Measurements from ENCODE around the gene TOP2B. TPM values are rescaled to one million over a fixed set of nuclear protein-coding genes. Genes with fewer than 3 reads are reported as not detected.

TOP2B gene
- 35.5 and 55.1 TPM in 2 replicates for total RNA-seq (2014; rRNA removed; shearing (Covaris generic))

- DNase-seq (ENCODE audit: low read depth) = peak; percentile 90
These were observed at the start of gene TOP2B for GRCh38 chr3:25664812-25665314. Gene TOP2B (minus strand): TSS chr3:25664907. CDS start chr3:25664297, 610 bp downstream.

- DNase-seq (ENCODE audit: low read depth) = no peak
These were observed 48.8 kb upstream of the TOP2B start for GRCh38 chr3:25713341-25713985.

GRCh38 chr3:25711090-25711489 lies 46.4 kb upstream of the TOP2B start:
- no peak for DNase-seq (ENCODE audit: low read depth)

GRCh38 chr3:25708036-25708435 lies 43.3 kb upstream of the TOP2B start:
- no peak for DNase-seq (ENCODE audit: low read depth)

- DNase-seq (ENCODE audit: low read depth) = no peak
These were observed 42.7 kb upstream of the TOP2B start for GRCh38 chr3:25707268-25707926.

- DNase-seq (ENCODE audit: low read depth) = no peak
These were observed 41.5 kb upstream of the TOP2B start for GRCh38 chr3:25706213-25706612.

- no peak for DNase-seq (ENCODE audit: low read depth)
These were observed 32.8 kb upstream of the TOP2B start for GRCh38 chr3:25697553-25697952.

GRCh38 chr3:25695731-25696420 lies 31.2 kb upstream of the TOP2B start:
- DNase-seq (ENCODE audit: low read depth) = no peak

- DNase-seq (ENCODE audit: low read depth) = no peak
These were observed 28.5 kb upstream of the TOP2B start for GRCh38 chr3:25693238-25693637.

- no peak for DNase-seq (ENCODE audit: low read depth)
These were observed 27.6 kb upstream of the TOP2B start for GRCh38 chr3:25692341-25692740.

GRCh38 chr3:25690768-25691533 lies 26.2 kb upstream of the TOP2B start:
- DNase-seq (ENCODE audit: low read depth) = no peak

- DNase-seq (ENCODE audit: low read depth) = peak; percentile 5
These were observed 24.5 kb upstream of the TOP2B start for GRCh38 chr3:25689226-25689625.

GRCh38 chr3:25687742-25688141 lies 23.0 kb upstream of the TOP2B start:
- no peak for DNase-seq (ENCODE audit: low read depth)

GRCh38 chr3:25686766-25687165 lies 22.1 kb upstream of the TOP2B start:
- no peak for DNase-seq (ENCODE audit: low read depth)

- DNase-seq (ENCODE audit: low read depth) = no peak
These were observed 19.2 kb upstream of the TOP2B start for GRCh38 chr3:25683882-25684281.

- no peak for DNase-seq (ENCODE audit: low read depth)
These were observed 18.7 kb upstream of the TOP2B start for GRCh38 chr3:25683410-25683809.

GRCh38 chr3:25679642-25680302 lies 15.1 kb upstream of the TOP2B start:
- no peak for DNase-seq (ENCODE audit: low read depth)

GRCh38 chr3:25679166-25679565 lies 14.5 kb upstream of the TOP2B start:
- no peak for DNase-seq (ENCODE audit: low read depth)

GRCh38 chr3:25678581-25678980 lies 13.9 kb upstream of the TOP2B start:
- DNase-seq (ENCODE audit: low read depth) = peak; percentile 31

GRCh38 chr3:25677121-25677520 lies 12.4 kb upstream of the TOP2B start:
- DNase-seq (ENCODE audit: low read depth) = no peak

GRCh38 chr3:25674670-25675069 lies 10.0 kb upstream of the TOP2B start:
- DNase-seq (ENCODE audit: low read depth) = no peak
